Heart left ventricle (tissue), 13 donors: ENCODE data around the gene PCDHB6.
"Not testable (repeated sequence)": the region's sequence is repeated elsewhere in the genome, so short reads cannot be mapped to it uniquely, and the experiment has no call there.

Experiments
- POLR2A ChIP-seq, 2 donors: fragments of 450-650 bp; IDR thresholded peaks; one replicate each; pipeline ENCODE4 v1.6.1; 2017; ENCODE audit warnings: antibody characterized with exemption in 2 of 2, mild to moderate bottlenecking in 2 of 2, moderate library complexity in 2 of 2
- TF ChIP-seq, protein P1 (sequence below), 12 donors: fragments of 200-600 bp; sonication (generic) in 4 of 12; IDR thresholded peaks; one replicate each; pipeline versions ENCODE4 v1.5.0 to v1.8.0; 2018 to 2022; ENCODE audit warnings: antibody characterized with exemption in 12 of 12, mild to moderate bottlenecking in 5 of 12
- donor health status: ischemic (EF 13 %, LVEDD 7.1; RV severe dilation, severe dysfunction).
- donor health status: DM: no; HTN: yes; CAD: no.
- donor health status: DM: no; HTN: no; CAD: no.
- donor health status: ischemic (EF 25% LVEDD 6.9; RV normal size, moderate dysfunction).
- donor health status: ischemic (EF 25% LVEDD 5.7; RV mildly dilated, moderate dysfunction).
- donor health status: ischemic (EF 35%, LVEDD 5.7; RV mildly dilated, moderate dysfunction).
- donor health status: nonischemic (EF 11% LVEDD 7.7; RV severe dilation, severe dysfunction).
- donor health status: DM: yes; HTN: yes; CAD: no.
- donor health status: PGD.
- donor health status: ischemic (EF 29% LVEDD 5.4; RV normal size, mild dysfunction).
- donor health status: nonischemic (EF 23%, LVEDD 6.1; RV moderate dilation, normal function).

DNA sequence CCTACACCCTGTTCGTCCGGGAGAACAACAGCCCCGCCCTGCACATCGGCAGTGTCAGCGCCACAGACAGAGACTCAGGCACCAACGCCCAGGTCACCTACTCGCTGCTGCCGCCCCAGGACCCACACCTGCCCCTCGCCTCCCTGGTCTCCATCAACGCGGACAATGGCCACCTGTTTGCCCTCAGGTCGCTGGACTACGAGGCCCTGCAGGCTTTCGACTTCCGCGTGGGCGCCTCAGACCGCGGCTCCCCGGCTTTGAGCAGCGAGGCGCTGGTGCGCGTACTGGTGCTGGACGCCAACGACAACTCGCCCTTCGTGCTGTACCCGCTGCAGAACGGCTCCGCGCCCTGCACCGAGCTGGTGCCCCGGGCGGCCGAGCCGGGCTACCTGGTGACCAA is 38.8 kb downstream of the PCDHB6 start:
- not testable (repeated sequence) for TF ChIP-seq POLR2A (IDR thresholded peaks at IDR 0.05)
- TF ChIP-seq, protein P1, sequence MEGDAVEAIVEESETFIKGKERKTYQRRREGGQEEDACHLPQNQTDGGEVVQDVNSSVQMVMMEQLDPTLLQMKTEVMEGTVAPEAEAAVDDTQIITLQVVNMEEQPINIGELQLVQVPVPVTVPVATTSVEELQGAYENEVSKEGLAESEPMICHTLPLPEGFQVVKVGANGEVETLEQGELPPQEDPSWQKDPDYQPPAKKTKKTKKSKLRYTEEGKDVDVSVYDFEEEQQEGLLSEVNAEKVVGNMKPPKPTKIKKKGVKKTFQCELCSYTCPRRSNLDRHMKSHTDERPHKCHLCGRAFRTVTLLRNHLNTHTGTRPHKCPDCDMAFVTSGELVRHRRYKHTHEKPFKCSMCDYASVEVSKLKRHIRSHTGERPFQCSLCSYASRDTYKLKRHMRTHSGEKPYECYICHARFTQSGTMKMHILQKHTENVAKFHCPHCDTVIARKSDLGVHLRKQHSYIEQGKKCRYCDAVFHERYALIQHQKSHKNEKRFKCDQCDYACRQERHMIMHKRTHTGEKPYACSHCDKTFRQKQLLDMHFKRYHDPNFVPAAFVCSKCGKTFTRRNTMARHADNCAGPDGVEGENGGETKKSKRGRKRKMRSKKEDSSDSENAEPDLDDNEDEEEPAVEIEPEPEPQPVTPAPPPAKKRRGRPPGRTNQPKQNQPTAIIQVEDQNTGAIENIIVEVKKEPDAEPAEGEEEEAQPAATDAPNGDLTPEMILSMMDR (IDR thresholded peaks at IDR 0.05), result not testable (repeated sequence)
